Measurements from ENCODE around the gene RBM38. TPM values are rescaled to one million over a fixed set of nuclear protein-coding genes. Genes with fewer than 3 reads are reported as not detected.

Gene RBM38
- total and polyA plus RNA-seq, 10 of the 15 experiments (the other 5 are each of a cell fraction or from before 2014, with no cell fraction given) = 0.32 to 118 (median 25.2) TPM

DNA sequence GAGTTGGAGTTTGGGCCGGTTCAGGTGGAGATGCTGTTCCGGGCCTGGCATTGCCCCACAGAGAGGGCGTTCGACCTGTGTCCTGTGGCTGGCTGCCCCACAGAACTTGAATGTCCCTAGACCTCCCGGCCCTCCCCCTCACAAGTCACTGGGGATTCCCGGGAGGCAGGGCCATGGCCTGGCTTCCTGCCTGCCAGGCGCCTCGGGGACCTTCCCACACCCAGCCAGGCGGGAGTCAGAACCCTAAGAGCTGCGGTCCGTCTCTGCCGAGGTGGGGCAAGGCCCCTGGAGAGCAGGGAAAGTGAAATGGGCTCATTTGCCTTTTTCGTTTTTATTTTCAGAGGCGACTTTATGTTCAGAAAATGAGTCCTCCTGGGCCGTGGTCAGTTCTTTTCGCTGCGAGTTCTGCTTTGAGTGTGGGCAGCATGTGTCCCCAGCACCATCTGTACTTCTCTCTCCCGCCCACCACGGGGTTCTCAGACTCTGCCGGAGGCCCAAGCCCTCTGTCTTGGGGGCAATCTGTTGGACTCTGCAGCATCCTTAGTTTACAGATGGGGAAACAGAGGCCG is 8.5 kb downstream of the RBM38 start (continued):
- TF ChIP-seq, protein P1, sequence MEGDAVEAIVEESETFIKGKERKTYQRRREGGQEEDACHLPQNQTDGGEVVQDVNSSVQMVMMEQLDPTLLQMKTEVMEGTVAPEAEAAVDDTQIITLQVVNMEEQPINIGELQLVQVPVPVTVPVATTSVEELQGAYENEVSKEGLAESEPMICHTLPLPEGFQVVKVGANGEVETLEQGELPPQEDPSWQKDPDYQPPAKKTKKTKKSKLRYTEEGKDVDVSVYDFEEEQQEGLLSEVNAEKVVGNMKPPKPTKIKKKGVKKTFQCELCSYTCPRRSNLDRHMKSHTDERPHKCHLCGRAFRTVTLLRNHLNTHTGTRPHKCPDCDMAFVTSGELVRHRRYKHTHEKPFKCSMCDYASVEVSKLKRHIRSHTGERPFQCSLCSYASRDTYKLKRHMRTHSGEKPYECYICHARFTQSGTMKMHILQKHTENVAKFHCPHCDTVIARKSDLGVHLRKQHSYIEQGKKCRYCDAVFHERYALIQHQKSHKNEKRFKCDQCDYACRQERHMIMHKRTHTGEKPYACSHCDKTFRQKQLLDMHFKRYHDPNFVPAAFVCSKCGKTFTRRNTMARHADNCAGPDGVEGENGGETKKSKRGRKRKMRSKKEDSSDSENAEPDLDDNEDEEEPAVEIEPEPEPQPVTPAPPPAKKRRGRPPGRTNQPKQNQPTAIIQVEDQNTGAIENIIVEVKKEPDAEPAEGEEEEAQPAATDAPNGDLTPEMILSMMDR (IDR thresholded peaks at IDR 0.05 in 2 of 3, conservative IDR thresholded peaks at IDR 0.05 in 1 of 3; ENCODE audit: control insufficient read depth in 2 of 3, extremely low read depth in 1 of 3, insufficient read depth in 1 of 3, low read depth in 3 of 3, low read length in 3 of 3) = no peak
- TF ChIP-seq, protein P2, sequence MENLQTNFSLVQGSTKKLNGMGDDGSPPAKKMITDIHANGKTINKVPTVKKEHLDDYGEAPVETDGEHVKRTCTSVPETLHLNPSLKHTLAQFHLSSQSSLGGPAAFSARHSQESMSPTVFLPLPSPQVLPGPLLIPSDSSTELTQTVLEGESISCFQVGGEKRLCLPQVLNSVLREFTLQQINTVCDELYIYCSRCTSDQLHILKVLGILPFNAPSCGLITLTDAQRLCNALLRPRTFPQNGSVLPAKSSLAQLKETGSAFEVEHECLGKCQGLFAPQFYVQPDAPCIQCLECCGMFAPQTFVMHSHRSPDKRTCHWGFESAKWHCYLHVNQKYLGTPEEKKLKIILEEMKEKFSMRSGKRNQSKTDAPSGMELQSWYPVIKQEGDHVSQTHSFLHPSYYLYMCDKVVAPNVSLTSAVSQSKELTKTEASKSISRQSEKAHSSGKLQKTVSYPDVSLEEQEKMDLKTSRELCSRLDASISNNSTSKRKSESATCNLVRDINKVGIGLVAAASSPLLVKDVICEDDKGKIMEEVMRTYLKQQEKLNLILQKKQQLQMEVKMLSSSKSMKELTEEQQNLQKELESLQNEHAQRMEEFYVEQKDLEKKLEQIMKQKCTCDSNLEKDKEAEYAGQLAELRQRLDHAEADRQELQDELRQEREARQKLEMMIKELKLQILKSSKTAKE (IDR thresholded peaks at IDR 0.05; ENCODE audit: low read depth, poor library complexity, severe bottlenecking) = peak; percentile 88
- peak; percentile 93 for TF ChIP-seq IKZF1 (conservative IDR thresholded peaks at IDR 0.05)
- peak; percentile 36 for TF ChIP-seq MTA2 (IDR thresholded peaks at IDR 0.05; ENCODE audit: low read depth)
- TF ChIP-seq, protein P3, sequence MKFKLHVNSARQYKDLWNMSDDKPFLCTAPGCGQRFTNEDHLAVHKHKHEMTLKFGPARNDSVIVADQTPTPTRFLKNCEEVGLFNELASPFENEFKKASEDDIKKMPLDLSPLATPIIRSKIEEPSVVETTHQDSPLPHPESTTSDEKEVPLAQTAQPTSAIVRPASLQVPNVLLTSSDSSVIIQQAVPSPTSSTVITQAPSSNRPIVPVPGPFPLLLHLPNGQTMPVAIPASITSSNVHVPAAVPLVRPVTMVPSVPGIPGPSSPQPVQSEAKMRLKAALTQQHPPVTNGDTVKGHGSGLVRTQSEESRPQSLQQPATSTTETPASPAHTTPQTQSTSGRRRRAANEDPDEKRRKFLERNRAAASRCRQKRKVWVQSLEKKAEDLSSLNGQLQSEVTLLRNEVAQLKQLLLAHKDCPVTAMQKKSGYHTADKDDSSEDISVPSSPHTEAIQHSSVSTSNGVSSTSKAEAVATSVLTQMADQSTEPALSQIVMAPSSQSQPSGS (IDR thresholded peaks at IDR 0.05; ENCODE audit: low read length) = no peak
- TF ChIP-seq, protein P4, sequence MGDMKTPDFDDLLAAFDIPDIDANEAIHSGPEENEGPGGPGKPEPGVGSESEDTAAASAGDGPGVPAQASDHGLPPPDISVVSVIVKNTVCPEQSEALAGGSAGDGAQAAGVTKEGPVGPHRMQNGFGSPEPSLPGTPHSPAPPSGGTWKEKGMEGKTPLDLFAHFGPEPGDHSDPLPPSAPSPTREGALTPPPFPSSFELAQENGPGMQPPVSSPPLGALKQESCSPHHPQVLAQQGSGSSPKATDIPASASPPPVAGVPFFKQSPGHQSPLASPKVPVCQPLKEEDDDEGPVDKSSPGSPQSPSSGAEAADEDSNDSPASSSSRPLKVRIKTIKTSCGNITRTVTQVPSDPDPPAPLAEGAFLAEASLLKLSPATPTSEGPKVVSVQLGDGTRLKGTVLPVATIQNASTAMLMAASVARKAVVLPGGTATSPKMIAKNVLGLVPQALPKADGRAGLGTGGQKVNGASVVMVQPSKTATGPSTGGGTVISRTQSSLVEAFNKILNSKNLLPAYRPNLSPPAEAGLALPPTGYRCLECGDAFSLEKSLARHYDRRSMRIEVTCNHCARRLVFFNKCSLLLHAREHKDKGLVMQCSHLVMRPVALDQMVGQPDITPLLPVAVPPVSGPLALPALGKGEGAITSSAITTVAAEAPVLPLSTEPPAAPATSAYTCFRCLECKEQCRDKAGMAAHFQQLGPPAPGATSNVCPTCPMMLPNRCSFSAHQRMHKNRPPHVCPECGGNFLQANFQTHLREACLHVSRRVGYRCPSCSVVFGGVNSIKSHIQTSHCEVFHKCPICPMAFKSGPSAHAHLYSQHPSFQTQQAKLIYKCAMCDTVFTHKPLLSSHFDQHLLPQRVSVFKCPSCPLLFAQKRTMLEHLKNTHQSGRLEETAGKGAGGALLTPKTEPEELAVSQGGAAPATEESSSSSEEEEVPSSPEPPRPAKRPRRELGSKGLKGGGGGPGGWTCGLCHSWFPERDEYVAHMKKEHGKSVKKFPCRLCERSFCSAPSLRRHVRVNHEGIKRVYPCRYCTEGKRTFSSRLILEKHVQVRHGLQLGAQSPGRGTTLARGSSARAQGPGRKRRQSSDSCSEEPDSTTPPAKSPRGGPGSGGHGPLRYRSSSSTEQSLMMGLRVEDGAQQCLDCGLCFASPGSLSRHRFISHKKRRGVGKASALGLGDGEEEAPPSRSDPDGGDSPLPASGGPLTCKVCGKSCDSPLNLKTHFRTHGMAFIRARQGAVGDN (IDR thresholded peaks at IDR 0.05) = peak; percentile 68
- no peak for TF ChIP-seq GABPA (IDR thresholded peaks at IDR 0.05; ENCODE audit: low read depth)
- TF ChIP-seq, protein P5, sequence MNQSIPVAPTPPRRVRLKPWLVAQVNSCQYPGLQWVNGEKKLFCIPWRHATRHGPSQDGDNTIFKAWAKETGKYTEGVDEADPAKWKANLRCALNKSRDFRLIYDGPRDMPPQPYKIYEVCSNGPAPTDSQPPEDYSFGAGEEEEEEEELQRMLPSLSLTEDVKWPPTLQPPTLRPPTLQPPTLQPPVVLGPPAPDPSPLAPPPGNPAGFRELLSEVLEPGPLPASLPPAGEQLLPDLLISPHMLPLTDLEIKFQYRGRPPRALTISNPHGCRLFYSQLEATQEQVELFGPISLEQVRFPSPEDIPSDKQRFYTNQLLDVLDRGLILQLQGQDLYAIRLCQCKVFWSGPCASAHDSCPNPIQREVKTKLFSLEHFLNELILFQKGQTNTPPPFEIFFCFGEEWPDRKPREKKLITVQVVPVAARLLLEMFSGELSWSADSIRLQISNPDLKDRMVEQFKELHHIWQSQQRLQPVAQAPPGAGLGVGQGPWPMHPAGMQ (IDR thresholded peaks at IDR 0.05; ENCODE audit: borderline replicate concordance) = no peak
- TF ChIP-seq KLF5 (IDR thresholded peaks at IDR 0.05; ENCODE audit: partially characterized antibody) = no peak
- no peak for TF ChIP-seq POLR2AphosphoS2 (IDR thresholded peaks at IDR 0.05; ENCODE audit: low read depth, low read length)
- peak; percentile 79 to 82 for TF ChIP-seq BHLHE40 (IDR thresholded peaks at IDR 0.05; ENCODE audit: borderline replicate concordance in 1 of 2, low read depth in 2 of 2, low read length in 1 of 2)
- TF ChIP-seq NFYB (IDR thresholded peaks at IDR 0.05; ENCODE audit: insufficient read depth, low read depth, low read length) = no peak
- no peak for TF ChIP-seq RBBP5 (conservative IDR thresholded peaks at IDR 0.05)
- TF ChIP-seq, protein P6, sequence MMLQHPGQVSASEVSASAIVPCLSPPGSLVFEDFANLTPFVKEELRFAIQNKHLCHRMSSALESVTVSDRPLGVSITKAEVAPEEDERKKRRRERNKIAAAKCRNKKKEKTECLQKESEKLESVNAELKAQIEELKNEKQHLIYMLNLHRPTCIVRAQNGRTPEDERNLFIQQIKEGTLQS (IDR thresholded peaks at IDR 0.05; ENCODE audit: borderline replicate concordance, extremely low read depth, low read depth, low read length) = no peak
- TF ChIP-seq ATF7 (IDR thresholded peaks at IDR 0.05; ENCODE audit: low read depth) = peak; percentile 48
- TF ChIP-seq BRCA1 (IDR thresholded peaks at IDR 0.05; ENCODE audit: low read depth, low read length) = no peak
- no peak for TF ChIP-seq SUZ12 (IDR thresholded peaks at IDR 0.05; ENCODE audit: unreplicated experiment)
- TF ChIP-seq YBX1 (IDR thresholded peaks at IDR 0.05) = no peak

All from GM12878 (cell line).